AG10803 (cell line): ENCODE results near the gene PRR3.

Experiments
- DNase-seq: peaks from one replicate; pipeline ENCODE4 v3.0.0; 2010; ENCODE audit warnings: low read depth
- H3K4me3 ChIP-seq: 2 replicates; pipeline ENCODE4 v1.5.1; 2011; ENCODE audit warnings: mild to moderate bottlenecking, low read length, control low read depth
- TF ChIP-seq, protein P1 (sequence below): conservative IDR thresholded peaks from 2 replicates; pipeline ENCODE4 v1.5.1; 2011; ENCODE audit warnings: mild to moderate bottlenecking, low read length, control low read depth, inconsistent platforms

The PRR3 gene

DNA sequence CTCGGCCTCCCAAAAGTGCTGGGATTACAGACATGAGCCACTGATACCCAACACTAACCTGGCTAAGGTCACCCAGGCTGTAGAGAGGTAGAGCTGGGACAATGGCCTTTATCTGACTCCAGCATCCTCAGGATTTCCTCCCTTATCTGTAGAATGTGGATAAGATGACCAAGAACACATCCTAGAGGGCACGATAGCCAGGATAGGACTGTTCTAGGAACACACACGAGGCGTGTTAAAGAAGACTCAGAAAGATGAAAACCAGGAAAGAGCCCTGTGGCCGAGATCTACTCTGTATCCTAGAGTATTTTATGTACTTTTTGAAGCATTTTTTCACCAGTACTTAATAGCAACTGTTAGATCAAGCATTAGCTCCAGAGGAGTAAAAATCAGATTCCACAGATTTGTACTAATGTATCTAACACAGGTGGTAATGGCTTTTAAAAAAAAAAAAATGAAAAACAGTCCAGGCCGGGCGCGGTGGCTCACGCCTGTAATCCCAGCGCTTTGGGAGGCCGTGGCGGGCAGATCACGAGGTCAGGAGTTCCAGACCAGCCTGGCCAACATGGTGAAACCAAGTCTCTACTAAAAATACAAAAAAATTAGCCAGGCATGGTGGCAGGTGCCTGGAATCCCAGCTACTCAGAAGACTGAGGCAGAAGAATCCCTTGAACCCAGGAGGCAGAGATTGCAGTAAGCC is 42.7 kb downstream of the PRR3 start:
- no peak overlapping the region for H3K4me3 ChIP-seq
- DNase-seq, result no peak
- TF ChIP-seq, protein P1, sequence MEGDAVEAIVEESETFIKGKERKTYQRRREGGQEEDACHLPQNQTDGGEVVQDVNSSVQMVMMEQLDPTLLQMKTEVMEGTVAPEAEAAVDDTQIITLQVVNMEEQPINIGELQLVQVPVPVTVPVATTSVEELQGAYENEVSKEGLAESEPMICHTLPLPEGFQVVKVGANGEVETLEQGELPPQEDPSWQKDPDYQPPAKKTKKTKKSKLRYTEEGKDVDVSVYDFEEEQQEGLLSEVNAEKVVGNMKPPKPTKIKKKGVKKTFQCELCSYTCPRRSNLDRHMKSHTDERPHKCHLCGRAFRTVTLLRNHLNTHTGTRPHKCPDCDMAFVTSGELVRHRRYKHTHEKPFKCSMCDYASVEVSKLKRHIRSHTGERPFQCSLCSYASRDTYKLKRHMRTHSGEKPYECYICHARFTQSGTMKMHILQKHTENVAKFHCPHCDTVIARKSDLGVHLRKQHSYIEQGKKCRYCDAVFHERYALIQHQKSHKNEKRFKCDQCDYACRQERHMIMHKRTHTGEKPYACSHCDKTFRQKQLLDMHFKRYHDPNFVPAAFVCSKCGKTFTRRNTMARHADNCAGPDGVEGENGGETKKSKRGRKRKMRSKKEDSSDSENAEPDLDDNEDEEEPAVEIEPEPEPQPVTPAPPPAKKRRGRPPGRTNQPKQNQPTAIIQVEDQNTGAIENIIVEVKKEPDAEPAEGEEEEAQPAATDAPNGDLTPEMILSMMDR, result no peak

DNA sequence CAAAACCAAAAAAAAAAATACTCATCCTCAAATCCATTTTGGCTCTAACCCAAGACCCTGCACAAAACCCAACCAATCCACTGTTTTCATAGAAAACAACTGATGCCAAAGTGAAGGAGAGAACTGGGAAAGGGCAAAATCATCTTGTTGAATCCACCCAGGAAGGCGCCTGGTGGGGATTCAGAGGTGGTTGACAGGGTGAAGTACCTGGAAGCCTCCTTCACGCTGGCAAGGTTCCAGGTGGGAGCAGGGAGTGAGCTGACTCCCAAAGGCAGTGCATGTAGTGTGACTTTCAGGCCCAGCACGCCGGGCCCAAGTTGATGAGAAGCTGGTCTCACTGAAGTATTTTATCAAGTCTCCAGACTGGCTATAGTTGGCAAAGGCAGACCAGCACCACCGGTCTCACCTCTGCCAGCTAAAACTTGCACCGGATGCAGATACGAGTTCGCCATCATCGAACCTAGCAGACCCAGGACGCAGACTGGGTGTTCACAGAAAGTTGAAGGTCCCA is 43.4 kb downstream of the PRR3 start:
- H3K4me3 ChIP-seq, result no peak overlapping the region
- no peak for DNase-seq
- TF ChIP-seq, protein P1, result no peak

DNA sequence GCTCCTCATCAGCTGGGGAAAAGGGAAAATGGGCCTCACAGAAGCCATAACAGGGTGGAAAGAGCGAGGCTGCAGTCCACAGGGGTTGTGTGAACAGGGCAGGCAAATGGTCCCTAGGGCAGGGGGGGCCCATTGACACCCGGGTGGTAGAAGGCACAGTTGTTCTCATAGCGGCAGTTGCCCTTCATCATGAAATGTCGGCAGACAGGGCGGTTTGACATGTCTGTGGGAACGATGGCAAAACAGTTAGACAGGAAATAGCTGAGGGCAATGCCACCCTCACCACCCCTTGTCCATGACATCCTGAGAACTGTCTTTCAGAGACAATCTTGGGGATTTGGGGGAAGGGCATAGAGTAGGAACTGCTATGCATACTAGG is 44.3 kb downstream of the PRR3 start:
- no peak for DNase-seq
- TF ChIP-seq, protein P1, result no peak
- no peak overlapping the region for H3K4me3 ChIP-seq

DNA sequence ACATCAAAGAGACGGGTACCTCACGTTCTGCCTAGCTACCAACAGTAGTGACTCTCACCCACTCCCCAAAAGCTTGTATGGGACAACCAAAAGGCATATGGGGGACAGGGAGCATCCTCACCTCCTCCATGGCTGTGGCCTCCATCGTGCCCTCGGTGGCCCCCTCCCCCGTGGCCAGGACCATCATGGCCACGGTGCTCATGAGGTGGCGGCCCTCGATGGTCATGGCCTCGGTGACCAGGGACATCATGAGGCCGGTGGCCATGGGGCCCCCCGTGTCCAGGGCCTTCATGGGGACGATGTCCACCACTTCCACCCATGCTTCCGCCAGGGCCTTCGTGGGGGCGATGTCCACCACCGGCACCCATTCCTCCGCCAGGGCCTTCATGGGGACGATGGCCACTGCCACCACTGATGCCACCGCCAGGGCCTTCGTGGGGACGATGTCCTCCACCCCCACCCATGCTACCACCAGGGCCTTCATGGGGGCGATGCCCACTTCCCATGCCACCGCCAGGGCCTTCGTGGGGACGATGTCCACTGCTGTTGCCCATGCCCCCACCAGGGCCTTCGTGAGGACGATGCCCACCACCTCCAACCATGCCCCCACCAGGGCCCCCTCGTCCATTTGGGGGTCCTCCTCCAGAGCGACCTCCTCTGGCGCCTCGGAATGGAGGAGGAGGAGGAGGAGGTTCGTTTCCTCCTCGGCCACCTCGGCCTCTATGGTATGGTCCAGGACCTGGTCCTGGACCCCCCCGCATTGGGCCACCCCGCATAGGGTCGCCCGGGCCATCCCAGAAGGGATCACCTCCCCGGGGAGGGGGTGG is 44.9 kb downstream of the PRR3 start:
- H3K4me3 ChIP-seq, result no peak overlapping the region
- TF ChIP-seq, protein P1, result no peak
- no peak for DNase-seq

- TF ChIP-seq, protein P1, result no peak
- no peak for DNase-seq
- no peak overlapping the region for H3K4me3 ChIP-seq
These were observed 46.9 kb downstream of the PRR3 start for GRCh38 chr6:30603961-30604360.

DNA sequence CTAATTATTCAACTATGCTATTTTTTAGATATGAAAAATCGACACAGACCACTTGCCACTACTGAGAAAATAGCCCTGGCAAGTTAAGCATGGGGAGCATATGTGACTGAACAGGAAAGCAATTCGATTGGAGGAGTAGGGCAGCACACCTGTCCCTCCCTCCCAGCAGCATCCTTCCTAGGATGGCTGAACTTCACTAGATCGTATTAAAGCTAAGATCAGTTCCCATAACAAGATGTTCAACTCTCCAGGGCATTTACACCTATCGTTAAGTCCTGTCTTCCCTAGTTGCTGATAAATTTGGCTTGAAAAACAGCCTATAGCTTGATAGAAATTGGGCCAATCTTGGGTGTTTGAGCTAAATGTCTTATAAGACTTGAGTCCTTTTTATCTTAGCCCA is 53.0 kb downstream of the PRR3 start:
- TF ChIP-seq, protein P1, result no peak
- no peak overlapping the region for H3K4me3 ChIP-seq
- no peak for DNase-seq
